ENCODE measurements around the gene DUSP23. TPM values are rescaled to one million over a fixed set of nuclear protein-coding genes. Genes with fewer than 3 reads are reported as not detected.
A peak's percentile ranks its signal among the peaks of the same experiment; 100 is the strongest.

The DUSP23 gene
- polyA plus RNA-seq (2013, experiment 1 of 2): 95.7 TPM
- 94.8 TPM for polyA plus RNA-seq (2013, experiment 2 of 2)

DNA sequence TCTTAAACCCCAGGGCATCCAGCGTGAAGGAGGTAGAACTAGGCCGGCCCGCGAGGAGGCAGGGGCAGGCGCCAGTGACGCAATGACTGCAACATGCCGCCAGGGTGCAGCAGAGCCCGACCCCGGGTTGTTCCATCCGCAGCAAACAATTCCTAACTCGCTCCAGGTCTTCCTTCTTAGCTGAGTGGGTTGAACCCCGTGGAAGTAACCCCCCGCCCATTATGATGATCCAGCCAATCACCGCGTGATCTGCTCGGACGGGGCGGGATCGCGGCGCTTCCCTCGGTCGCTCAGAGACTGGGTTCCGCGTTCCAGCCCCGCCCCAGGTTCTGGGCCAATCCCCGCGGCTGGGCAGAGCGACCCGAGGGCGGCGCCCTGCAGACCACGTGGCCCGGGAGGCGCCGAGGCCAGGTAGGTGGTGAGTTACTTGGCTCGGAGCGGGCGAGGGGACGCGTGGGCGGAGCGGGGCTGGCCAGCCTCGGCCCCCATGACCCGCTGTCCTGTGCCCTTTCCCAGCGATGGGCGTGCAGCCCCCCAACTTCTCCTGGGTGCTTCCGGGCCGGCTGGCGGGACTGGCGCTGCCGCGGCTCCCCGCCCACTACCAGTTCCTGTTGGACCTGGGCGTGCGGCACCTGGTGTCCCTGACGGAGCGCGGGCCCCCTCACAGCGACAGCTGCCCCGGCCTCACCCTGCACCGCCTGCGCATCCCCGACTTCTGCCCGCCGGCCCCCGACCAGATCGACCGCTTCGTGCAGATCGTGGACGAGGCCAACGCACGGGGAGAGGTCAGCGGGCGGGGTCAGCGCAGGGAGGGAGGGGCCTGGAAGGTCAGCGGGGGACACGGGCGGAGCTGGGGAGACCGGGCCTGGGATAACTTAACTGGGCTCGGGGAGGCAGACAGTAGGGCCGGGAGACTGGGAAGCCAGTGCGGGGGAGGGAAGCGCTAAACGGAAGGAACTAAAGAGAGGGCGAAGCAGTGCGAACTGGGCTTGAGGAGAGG lies at the start of gene DUSP23:
Gene DUSP23 (plus strand): TSS at position 380 of the 1,000 bp plus-strand sequence. CDS start 139 bp downstream, at position 519.
- no peaks in the 10 kb centered on the region for H3K79me2 ChIP-seq (ENCODE audit: control insufficient read depth, insufficient read depth, low read length)
- no peak within 1 kb of the TSS for H2AK5ac ChIP-seq (ENCODE audit: low read length)
- H3K4me2 ChIP-seq (ENCODE audit: low read length): peak within 1 kb of the TSS; percentile 65
- H3K27me3 ChIP-seq (ENCODE audit: insufficient read depth, low read length, poor library complexity): no peaks in the 10 kb centered on the region
- no peak within 1 kb of the TSS for H3K18ac ChIP-seq (ENCODE audit: low read length)
- no CpG with 5 or more reads among the region's 88 CpGs for WGBS (ENCODE audit: extremely low coverage, insufficient coverage, low lambda C conversion rate)
- no peak within 1 kb of the TSS for H3K27ac ChIP-seq (ENCODE audit: low read depth, low read length)
- peak within 1 kb of the TSS; percentile 91 for H3K56ac ChIP-seq (ENCODE audit: low read length)
- H2BK15ac ChIP-seq (replicated peaks; ENCODE audit: low read depth): no peak within 1 kb of the TSS
- H3K4me1 ChIP-seq (ENCODE audit: control insufficient read depth, low read depth, low read length): peaks cover 10% of the 10 kb centered on the region
- H4K5ac ChIP-seq (ENCODE audit: low read length): no peak within 1 kb of the TSS
- H3K36me3 ChIP-seq (ENCODE audit: control insufficient read depth, insufficient read depth, low read length): no peaks in the 10 kb centered on the region
- no peak within 1 kb of the TSS for H2BK5ac ChIP-seq (ENCODE audit: low read length)
- H3K4me3 ChIP-seq (ENCODE audit: low read length): peak within 1 kb of the TSS; percentile 48
- H4K8ac ChIP-seq (ENCODE audit: low read depth, low read length): no peak within 1 kb of the TSS
- peak; percentile 99 for DNase-seq
- peaks cover 2% of the 10 kb centered on the region for H3K79me1 ChIP-seq (ENCODE audit: low read length)
- H3K9ac ChIP-seq (ENCODE audit: low read length): peak within 1 kb of the TSS; percentile 67
- H3K23ac ChIP-seq (ENCODE audit: low read length): no peak within 1 kb of the TSS
- H2BK120ac ChIP-seq (ENCODE audit: low read depth, low read length): no peak within 1 kb of the TSS
- H3K4ac ChIP-seq (ENCODE audit: low read depth, low read length): no peak within 1 kb of the TSS

DNA sequence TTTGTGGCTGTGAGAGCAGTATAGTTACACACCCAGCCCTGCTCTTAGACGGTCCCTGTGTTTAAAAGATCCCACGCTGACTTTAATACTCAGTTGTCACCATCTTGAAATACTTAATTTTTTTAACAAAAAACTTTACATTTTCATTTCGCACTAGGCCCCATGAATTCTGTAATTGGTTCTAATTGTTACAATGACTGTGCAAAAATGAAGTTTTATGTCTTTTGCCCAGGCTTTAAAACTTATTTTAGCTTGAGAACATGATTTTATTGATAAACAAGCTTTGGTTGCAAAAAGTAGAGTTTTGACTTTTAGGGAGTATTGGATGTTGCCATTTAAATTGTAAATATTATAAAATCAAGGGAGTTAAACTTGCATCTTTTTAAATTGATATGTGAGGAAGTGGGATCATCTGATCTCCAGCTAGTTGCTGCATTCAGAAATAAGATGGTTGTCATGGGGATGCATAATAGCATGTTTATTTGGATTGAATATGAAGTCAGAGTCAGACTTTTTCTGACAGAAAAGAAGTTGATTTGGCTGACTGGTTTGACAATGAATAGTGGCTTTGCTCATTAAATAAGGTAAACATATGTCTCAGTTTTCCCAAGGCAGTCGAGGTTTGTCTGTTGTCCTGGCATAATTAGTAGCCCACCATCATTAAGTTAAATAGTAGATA lies 43.4 kb upstream of the DUSP23 start:
- Histone ChIP-seq H3K56ac (ENCODE audit: low read length) (no peak overlapping the region), H3K4me1 (ENCODE audit: control insufficient read depth, low read depth, low read length) (no peaks in the 10 kb centered on the region), H3K18ac (ENCODE audit: low read length) (no peak overlapping the region), H3K79me2 (ENCODE audit: control insufficient read depth, insufficient read depth, low read length) (no peaks in the 10 kb centered on the region), H3K9ac (ENCODE audit: low read length) (no peak overlapping the region), H4K8ac (ENCODE audit: low read depth, low read length) (no peak overlapping the region), H2AK5ac (ENCODE audit: low read length) (no peak overlapping the region), H3K79me1 (ENCODE audit: low read length) (no peaks in the 10 kb centered on the region), H3K27me3 (ENCODE audit: insufficient read depth, low read length, poor library complexity) (no peaks in the 10 kb centered on the region), H2BK120ac (ENCODE audit: low read depth, low read length) (no peak overlapping the region), H3K23ac (ENCODE audit: low read length) (no peak overlapping the region), H3K36me3 (ENCODE audit: control insufficient read depth, insufficient read depth, low read length) (no peaks in the 10 kb centered on the region), H3K4ac (ENCODE audit: low read depth, low read length) (no peak overlapping the region), H3K27ac (ENCODE audit: low read depth, low read length) (no peak overlapping the region), H3K4me3 (ENCODE audit: low read length) (no peak overlapping the region), H2BK5ac (ENCODE audit: low read length) (no peak overlapping the region), H3K4me2 (ENCODE audit: low read length) (no peak overlapping the region), H4K5ac (ENCODE audit: low read length) (no peak overlapping the region), H2BK15ac (replicated peaks; ENCODE audit: low read depth) (no peak overlapping the region)
- 100% methylated on average over 2 of the region's 4 CpGs for WGBS (ENCODE audit: extremely low coverage, insufficient coverage, low lambda C conversion rate)
- DNase-seq: no peak

- H3K4ac ChIP-seq (ENCODE audit: low read depth, low read length): no peak overlapping the region
- no peak overlapping the region for H2AK5ac ChIP-seq (ENCODE audit: low read length)
- H2BK5ac ChIP-seq (ENCODE audit: low read length): no peak overlapping the region
- no peaks in the 10 kb centered on the region for H3K79me1 ChIP-seq (ENCODE audit: low read length)
- no peak overlapping the region for H2BK15ac ChIP-seq (replicated peaks; ENCODE audit: low read depth)
- H3K18ac ChIP-seq (ENCODE audit: low read length): no peak overlapping the region
- no peaks in the 10 kb centered on the region for H3K36me3 ChIP-seq (ENCODE audit: control insufficient read depth, insufficient read depth, low read length)
- no peak overlapping the region for H3K9ac ChIP-seq (ENCODE audit: low read length)
- no peak overlapping the region for H3K56ac ChIP-seq (ENCODE audit: low read length)
- H2BK120ac ChIP-seq (ENCODE audit: low read depth, low read length): no peak overlapping the region
- no peak overlapping the region for H4K5ac ChIP-seq (ENCODE audit: low read length)
- no peaks in the 10 kb centered on the region for H3K79me2 ChIP-seq (ENCODE audit: control insufficient read depth, insufficient read depth, low read length)
- no peaks in the 10 kb centered on the region for H3K27me3 ChIP-seq (ENCODE audit: insufficient read depth, low read length, poor library complexity)
- no peak for DNase-seq
- H3K23ac ChIP-seq (ENCODE audit: low read length): no peak overlapping the region
- H3K4me1 ChIP-seq (ENCODE audit: control insufficient read depth, low read depth, low read length): no peaks in the 10 kb centered on the region
- WGBS (ENCODE audit: extremely low coverage, insufficient coverage, low lambda C conversion rate): no CpG with 5 or more reads among the region's 5 CpGs
- no peak overlapping the region for H3K4me3 ChIP-seq (ENCODE audit: low read length)
- H3K27ac ChIP-seq (ENCODE audit: low read depth, low read length): no peak overlapping the region
- no peak overlapping the region for H4K8ac ChIP-seq (ENCODE audit: low read depth, low read length)
- no peak overlapping the region for H3K4me2 ChIP-seq (ENCODE audit: low read length)
These were observed 36.9 kb upstream of the DUSP23 start for GRCh38 chr1:159743651-159744410.

- no peak for DNase-seq
- H3K56ac ChIP-seq (ENCODE audit: low read length): no peak overlapping the region
- H3K18ac ChIP-seq (ENCODE audit: low read length): no peak overlapping the region
- H4K8ac ChIP-seq (ENCODE audit: low read depth, low read length): no peak overlapping the region
- no peak overlapping the region for H3K4me2 ChIP-seq (ENCODE audit: low read length)
- no peak overlapping the region for H3K27ac ChIP-seq (ENCODE audit: low read depth, low read length)
- H3K79me1 ChIP-seq (ENCODE audit: low read length): no peaks in the 10 kb centered on the region
- no peaks in the 10 kb centered on the region for H3K27me3 ChIP-seq (ENCODE audit: insufficient read depth, low read length, poor library complexity)
- no peak overlapping the region for H3K4me3 ChIP-seq (ENCODE audit: low read length)
- no peak overlapping the region for H3K4ac ChIP-seq (ENCODE audit: low read depth, low read length)
- H2AK5ac ChIP-seq (ENCODE audit: low read length): no peak overlapping the region
- no peaks in the 10 kb centered on the region for H3K79me2 ChIP-seq (ENCODE audit: control insufficient read depth, insufficient read depth, low read length)
- WGBS (ENCODE audit: extremely low coverage, insufficient coverage, low lambda C conversion rate): no CpG with 5 or more reads among the region's 3 CpGs
- no peak overlapping the region for H3K23ac ChIP-seq (ENCODE audit: low read length)
- H2BK5ac ChIP-seq (ENCODE audit: low read length): no peak overlapping the region
- no peak overlapping the region for H2BK120ac ChIP-seq (ENCODE audit: low read depth, low read length)
- H2BK15ac ChIP-seq (replicated peaks; ENCODE audit: low read depth): no peak overlapping the region
- no peak overlapping the region for H3K9ac ChIP-seq (ENCODE audit: low read length)
- H3K4me1 ChIP-seq (ENCODE audit: control insufficient read depth, low read depth, low read length): no peaks in the 10 kb centered on the region
- H3K36me3 ChIP-seq (ENCODE audit: control insufficient read depth, insufficient read depth, low read length): no peaks in the 10 kb centered on the region
- no peak overlapping the region for H4K5ac ChIP-seq (ENCODE audit: low read length)
These were observed 34.1 kb upstream of the DUSP23 start for GRCh38 chr1:159746666-159747065.

DNA sequence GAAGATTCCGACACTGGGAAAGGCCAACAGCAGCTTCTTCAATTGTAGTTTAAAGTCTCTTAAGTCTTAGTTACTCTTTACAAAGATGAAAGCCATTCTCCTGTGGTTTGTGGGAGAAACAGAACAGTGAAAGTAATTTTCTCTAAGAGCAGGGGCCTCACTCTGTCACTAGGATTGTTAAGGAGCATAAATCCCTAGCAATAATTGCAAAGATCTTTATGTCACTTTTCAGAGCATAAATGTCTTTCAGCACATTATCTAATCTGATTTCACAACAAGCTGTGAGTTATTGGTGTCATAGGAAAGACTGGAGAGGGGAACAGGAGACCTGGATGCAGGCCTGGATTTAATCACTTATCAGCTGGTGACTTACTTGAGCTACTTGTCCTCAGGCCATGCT lies 32.4 kb upstream of the DUSP23 start:
- Histone ChIP-seq H3K9ac (ENCODE audit: low read length) (no peak overlapping the region), H3K4me2 (ENCODE audit: low read length) (no peak overlapping the region), H2BK5ac (ENCODE audit: low read length) (no peak overlapping the region), H3K27ac (ENCODE audit: low read depth, low read length) (no peak overlapping the region), H3K4me1 (ENCODE audit: control insufficient read depth, low read depth, low read length) (no peaks in the 10 kb centered on the region), H4K8ac (ENCODE audit: low read depth, low read length) (no peak overlapping the region), H3K36me3 (ENCODE audit: control insufficient read depth, insufficient read depth, low read length) (no peaks in the 10 kb centered on the region), H3K23ac (ENCODE audit: low read length) (no peak overlapping the region), H3K56ac (ENCODE audit: low read length) (no peak overlapping the region), H3K27me3 (ENCODE audit: insufficient read depth, low read length, poor library complexity) (no peaks in the 10 kb centered on the region), H2BK120ac (ENCODE audit: low read depth, low read length) (no peak overlapping the region), H3K4me3 (ENCODE audit: low read length) (no peak overlapping the region), H3K4ac (ENCODE audit: low read depth, low read length) (no peak overlapping the region), H3K18ac (ENCODE audit: low read length) (no peak overlapping the region), H3K79me1 (ENCODE audit: low read length) (no peaks in the 10 kb centered on the region), H2BK15ac (replicated peaks; ENCODE audit: low read depth) (no peak overlapping the region), H3K79me2 (ENCODE audit: control insufficient read depth, insufficient read depth, low read length) (no peaks in the 10 kb centered on the region), H2AK5ac (ENCODE audit: low read length) (no peak overlapping the region), H4K5ac (ENCODE audit: low read length) (no peak overlapping the region)
- DNase-seq: no peak
- WGBS (ENCODE audit: extremely low coverage, insufficient coverage, low lambda C conversion rate): no CpG with 5 or more reads among the region's 1 CpG
